Measurements from ENCODE around the gene OSBP. TPM values are rescaled to one million over a fixed set of nuclear protein-coding genes. Genes with fewer than 3 reads are reported as not detected.

Gene OSBP
- total RNA-seq, 1 experiment from 2014 or later, result 49.7 TPM

GRCh38 chr11:59528711-59529110, 86.9 kb downstream of the OSBP start:
- DNase-seq, result no peak
- Histone ChIP-seq H4K20me1 (ENCODE audit: insufficient read depth) (no peaks in the 10 kb centered on the region), H3K27ac (no peak overlapping the region), H3K36me3 (ENCODE audit: low read depth) (no peaks in the 10 kb centered on the region), H3K9me2 (ENCODE audit: insufficient read depth) (no peaks in the 10 kb centered on the region), H2AFZ (no peak overlapping the region), H3K4me1 (replicated peaks; ENCODE audit: insufficient read depth) (no peaks in the 10 kb centered on the region), H3K27me3 (ENCODE audit: insufficient read depth, low read depth) (peaks cover 11% of the 10 kb centered on the region; the same call in 1 of the 2 replicates), H3K4me3 (no peak overlapping the region), H3K79me2 (ENCODE audit: low read depth) (no peaks in the 10 kb centered on the region), H3K4me2 (no peak overlapping the region), H3F3A (ENCODE audit: insufficient read depth, low read depth) (no peaks in the 10 kb centered on the region), H3K9me3 (ENCODE audit: insufficient read depth, low read depth) (no peaks in the 10 kb centered on the region)
- TF ChIP-seq, protein P1, sequence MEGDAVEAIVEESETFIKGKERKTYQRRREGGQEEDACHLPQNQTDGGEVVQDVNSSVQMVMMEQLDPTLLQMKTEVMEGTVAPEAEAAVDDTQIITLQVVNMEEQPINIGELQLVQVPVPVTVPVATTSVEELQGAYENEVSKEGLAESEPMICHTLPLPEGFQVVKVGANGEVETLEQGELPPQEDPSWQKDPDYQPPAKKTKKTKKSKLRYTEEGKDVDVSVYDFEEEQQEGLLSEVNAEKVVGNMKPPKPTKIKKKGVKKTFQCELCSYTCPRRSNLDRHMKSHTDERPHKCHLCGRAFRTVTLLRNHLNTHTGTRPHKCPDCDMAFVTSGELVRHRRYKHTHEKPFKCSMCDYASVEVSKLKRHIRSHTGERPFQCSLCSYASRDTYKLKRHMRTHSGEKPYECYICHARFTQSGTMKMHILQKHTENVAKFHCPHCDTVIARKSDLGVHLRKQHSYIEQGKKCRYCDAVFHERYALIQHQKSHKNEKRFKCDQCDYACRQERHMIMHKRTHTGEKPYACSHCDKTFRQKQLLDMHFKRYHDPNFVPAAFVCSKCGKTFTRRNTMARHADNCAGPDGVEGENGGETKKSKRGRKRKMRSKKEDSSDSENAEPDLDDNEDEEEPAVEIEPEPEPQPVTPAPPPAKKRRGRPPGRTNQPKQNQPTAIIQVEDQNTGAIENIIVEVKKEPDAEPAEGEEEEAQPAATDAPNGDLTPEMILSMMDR (conservative IDR thresholded peaks at IDR 0.05), result no peak
- no peak for TF ChIP-seq EZH2 (IDR thresholded peaks at IDR 0.05; ENCODE audit: low read depth)
- intact Hi-C loops (cut with micrococcal nuclease; ENCODE audit: unreplicated experiment), result no loop called here
- POLR2A ChIA-PET (ENCODE audit: unreplicated experiment), result no interaction called here
- CTCF ChIA-PET, result no interaction called here
- no TSS peak for BruUV-seq (replicated peaks)

Small RNAs within 50 kb of the gene (microRNA-seq; reads per million reads assigned to microRNA genes)
- gene MIR3162 (ENCODE audit: borderline number of aligned reads, borderline replicate concordance), result not detected

Other genes with a start within 250 kb of the OSBP start
- gene OR5A2, start 189.4 kb downstream of the OSBP start, total RNA-seq (2021), result not detected in 2 replicates
- gene OR5A1, start 179.3 kb downstream of the OSBP start, total RNA-seq (2021), result not detected in 2 replicates
- not detected in 2 replicates for gene OR4D6, start 158.8 kb downstream of the OSBP start, total RNA-seq (2021)
- not detected in 2 replicates for gene OR4D10, start 142.5 kb downstream of the OSBP start, total RNA-seq (2021)
- gene OR4D11, start 112.2 kb downstream of the OSBP start, total RNA-seq (2021), result not detected in 2 replicates
- not detected in 2 replicates for gene OR4D9, start 104.2 kb downstream of the OSBP start, total RNA-seq (2021)
- gene PATL1, start 53.3 kb upstream of the OSBP start, total RNA-seq (2021), result 33.5 and 55.0 TPM in 2 replicates
- gene OR10V1, start 98.1 kb upstream of the OSBP start, total RNA-seq (2021), result not detected in 2 replicates
- 45.2 and 50.1 TPM in 2 replicates for gene STX3, start 139.6 kb upstream of the OSBP start, total RNA-seq (2021)
- gene MRPL16, start 195.0 kb upstream of the OSBP start, total RNA-seq (2021), result 64.7 and 82.0 TPM in 2 replicates
- not detected in 2 replicates for gene CBLIF, start 229.7 kb upstream of the OSBP start, total RNA-seq (2021)